HS-27A (cell line): ENCODE measurements around the gene TMEM214.

Source experiments
- DNase-seq: peaks from one replicate; pipeline ENCODE4 v3.0.0-alpha.2; 2012; ENCODE audit warnings: low read depth, missing footprints

The TMEM214 gene

GRCh38 chr2:27032495-27033252, at the start of gene TMEM214:
Gene TMEM214, plus strand, starts transcription at chr2:27032965. Its CDS starts 51 bp downstream, at chr2:27033016.
- DNase-seq: peak; percentile 48

- no peak for DNase-seq
Observed at GRCh38 chr2:26983746-26984145, 49.0 kb upstream of the TMEM214 start.

GRCh38 chr2:26985807-26986206, 47.0 kb upstream of the TMEM214 start:
- DNase-seq: no peak

GRCh38 chr2:26986576-26986975, 46.2 kb upstream of the TMEM214 start:
- no peak for DNase-seq

GRCh38 chr2:26988058-26988860, 44.5 kb upstream of the TMEM214 start:
- no peak for DNase-seq

- DNase-seq: no peak
Observed at GRCh38 chr2:26989156-26989555, 43.6 kb upstream of the TMEM214 start.

- DNase-seq: no peak
Observed at GRCh38 chr2:26991717-26992116, 41.0 kb upstream of the TMEM214 start.

- DNase-seq: no peak
Observed at GRCh38 chr2:26993768-26994167, 39.0 kb upstream of the TMEM214 start.

- DNase-seq: no peak
Observed at GRCh38 chr2:26994983-26995382, 37.8 kb upstream of the TMEM214 start.

- no peak for DNase-seq
Observed at GRCh38 chr2:26997394-26997793, 35.4 kb upstream of the TMEM214 start.

GRCh38 chr2:26998323-26998722, 34.4 kb upstream of the TMEM214 start:
- no peak for DNase-seq

- DNase-seq: no peak
Observed at GRCh38 chr2:27000228-27000627, 32.5 kb upstream of the TMEM214 start.

- no peak for DNase-seq
Observed at GRCh38 chr2:27000995-27001394, 31.8 kb upstream of the TMEM214 start.

GRCh38 chr2:27001950-27002349, 30.8 kb upstream of the TMEM214 start:
- no peak for DNase-seq

GRCh38 chr2:27003007-27003406, 29.8 kb upstream of the TMEM214 start:
- no peak for DNase-seq

GRCh38 chr2:27003857-27004256, 28.9 kb upstream of the TMEM214 start:
- no peak for DNase-seq

GRCh38 chr2:27006602-27007415, 26.0 kb upstream of the TMEM214 start:
- DNase-seq: no peak

- DNase-seq: no peak
Observed at GRCh38 chr2:27007416-27008374, 25.1 kb upstream of the TMEM214 start.

GRCh38 chr2:27008678-27009077, 24.1 kb upstream of the TMEM214 start:
- no peak for DNase-seq

- no peak for DNase-seq
Observed at GRCh38 chr2:27009083-27009482, 23.7 kb upstream of the TMEM214 start.

GRCh38 chr2:27009716-27010115, 23.0 kb upstream of the TMEM214 start:
- DNase-seq: no peak
